ENCODE measurements around the gene KATNA1. TPM values are rescaled to one million over a fixed set of nuclear protein-coding genes. Genes with fewer than 3 reads are reported as not detected.

Gene KATNA1
- polyA plus RNA-seq, 3 donors = 11.4 to 15.4 (median 14.5) TPM

- WGBS (ENCODE audit: insufficient coverage) = no CpG with 5 or more reads among the region's 2 CpGs
- Histone ChIP-seq H3K79me2 (ENCODE audit: insufficient read depth, low read length) (no peaks in the 10 kb centered on the region), H3K4me3 (replicated peaks in 1 of 3; ENCODE audit: low read depth in 2 of 3, low read length in 3 of 3) (no peak overlapping the region), H3K27me3 (ENCODE audit: control insufficient read depth in 2 of 2, insufficient read depth in 2 of 2, low read length in 2 of 2) (no peaks in the 10 kb centered on the region), H2AFZ (ENCODE audit: insufficient read depth, low read depth, low read length, poor library complexity, severe bottlenecking) (no peak overlapping the region), H3K9me3 (replicated peaks in 1 of 2; ENCODE audit: control insufficient read depth in 1 of 2, insufficient read depth in 1 of 2, low read length in 2 of 2) (no peaks in the 10 kb centered on the region), H3K36me3 (replicated peaks in 1 of 2; ENCODE audit: control insufficient read depth in 1 of 2, insufficient read depth in 2 of 2, low read length in 2 of 2) (peaks cover 67 to 88% of the 10 kb centered on the region in 2 donors), H3K27ac (ENCODE audit: low read depth in 1 of 2, low read length in 2 of 2) (no peak overlapping the region), H4K20me1 (ENCODE audit: insufficient read depth, low read length) (no peaks in the 10 kb centered on the region), H3K9ac (ENCODE audit: insufficient read depth, low read length, poor library complexity, severe bottlenecking) (no peak overlapping the region), H3K4me2 (replicated peaks; ENCODE audit: extremely low read depth, low read length, poor library complexity, severe bottlenecking) (no peak overlapping the region), H3K4me1 (ENCODE audit: control insufficient read depth in 1 of 2, insufficient read depth in 2 of 2, low read length in 2 of 2) (no peaks in the 10 kb centered on the region)
- Mint-ChIP-seq H3K4me3 (no peak overlapping the region), H3K27ac (peak overlapping the region in 1 of 7 donors; percentile 30), H3K27me3 (ENCODE audit: low read depth in 3 of 3) (no peaks in the 10 kb centered on the region), H3K9me3 (no peaks in the 10 kb centered on the region), H3K4me1 (no peaks in the 10 kb centered on the region), H3K36me3 (peaks cover 54 to 68% of the 10 kb centered on the region in 2 donors)
- DNase-seq = no peak
- intact Hi-C loops (cut with micrococcal nuclease) = no loop called here
- no peak for TF ChIP-seq CTCF (IDR thresholded peaks at IDR 0.05)
These were observed 55.5 kb downstream of the KATNA1 start for GRCh38 chr6:149592983-149593382.

- DNase-seq = no peak
- 100% methylated on average over 2 of the region's 2 CpGs for WGBS (ENCODE audit: insufficient coverage)
- Mint-ChIP-seq H3K36me3 (peaks cover 44 to 55% of the 10 kb centered on the region in 2 donors), H3K27ac (peak overlapping the region in 1 of 7 donors; percentile 46), H3K27me3 (ENCODE audit: low read depth in 3 of 3) (no peaks in the 10 kb centered on the region), H3K4me1 (no peaks in the 10 kb centered on the region), H3K9me3 (peaks cover 0 to 2% (median 0%) of the 10 kb centered on the region in 7 donors), H3K4me3 (no peak overlapping the region)
- no peaks in the 10 kb centered on the region for H3K27me3 ChIP-seq (ENCODE audit: control insufficient read depth in 2 of 2, insufficient read depth in 2 of 2, low read length in 2 of 2)
- TF ChIP-seq CTCF (IDR thresholded peaks at IDR 0.05) = no peak
- no peak overlapping the region for H3K27ac ChIP-seq (ENCODE audit: low read depth in 1 of 2, low read length in 2 of 2)
- no peaks in the 10 kb centered on the region for H4K20me1 ChIP-seq (ENCODE audit: insufficient read depth, low read length)
- no peak overlapping the region for H3K4me3 ChIP-seq (replicated peaks in 1 of 3; ENCODE audit: low read depth in 2 of 3, low read length in 3 of 3)
- intact Hi-C loops (cut with micrococcal nuclease) = no loop called here
- H3K4me2 ChIP-seq (replicated peaks; ENCODE audit: extremely low read depth, low read length, poor library complexity, severe bottlenecking) = no peak overlapping the region
- no peak overlapping the region for H3K9ac ChIP-seq (ENCODE audit: insufficient read depth, low read length, poor library complexity, severe bottlenecking)
- H2AFZ ChIP-seq (ENCODE audit: insufficient read depth, low read depth, low read length, poor library complexity, severe bottlenecking) = no peak overlapping the region
- no peaks in the 10 kb centered on the region for H3K4me1 ChIP-seq (ENCODE audit: control insufficient read depth in 1 of 2, insufficient read depth in 2 of 2, low read length in 2 of 2)
- no peaks in the 10 kb centered on the region for H3K79me2 ChIP-seq (ENCODE audit: insufficient read depth, low read length)
- peaks cover 56 to 81% of the 10 kb centered on the region in 2 donors for H3K36me3 ChIP-seq (replicated peaks in 1 of 2; ENCODE audit: control insufficient read depth in 1 of 2, insufficient read depth in 2 of 2, low read length in 2 of 2)
- H3K9me3 ChIP-seq (replicated peaks in 1 of 2; ENCODE audit: control insufficient read depth in 1 of 2, insufficient read depth in 1 of 2, low read length in 2 of 2) = no peaks in the 10 kb centered on the region
These were observed 62.4 kb downstream of the KATNA1 start for GRCh38 chr6:149586149-149586548.
